Brain microvascular endothelial cell (primary cell): ENCODE results near the gene SERTAD1.

Experiments used
- DNase-seq: peaks from one replicate; pipeline ENCODE4 v3.0.0-alpha.2; 2020
- H3K27ac ChIP-seq: fragments of 250-450 bp; sonication (Bioruptor Pico); 2 replicates; pipeline ENCODE4 v1.5.1; 2020; ENCODE audit warnings: mild to moderate bottlenecking, moderate library complexity
- H3K27me3 ChIP-seq: fragments of 250-450 bp; sonication (Bioruptor Pico); replicated peaks from 2 replicates; pipeline ENCODE4 v1.5.1; 2020; ENCODE audit warnings: mild to moderate bottlenecking
- H3K36me3 ChIP-seq: fragments of 250-450 bp; sonication (Bioruptor Pico); replicated peaks from 2 replicates; pipeline ENCODE4 v1.5.1; 2020; ENCODE audit warnings: mild to moderate bottlenecking
- H3K4me3 ChIP-seq: 2 replicates; pipeline ENCODE4 v1.5.1; 2011; ENCODE audit warnings: low read depth, mild to moderate bottlenecking, control low read depth, low read length, moderate library complexity
- in situ Hi-C: cut with HindIII; loops from 2 replicates; pipeline ENCODE4 v1.10.0; 2017; ENCODE audit warnings: low sequenced_read_pairs, low pct_ligation_motif_present
- TF ChIP-seq, protein P1 (sequence below): IDR thresholded peaks from 2 replicates; pipeline ENCODE4 v1.5.1; 2011; ENCODE audit warnings: low read depth, mild to moderate bottlenecking, moderate library complexity, low read length, control low read depth, inconsistent platforms; ENCODE audit errors: missing control alignments

The SERTAD1 gene

DNA sequence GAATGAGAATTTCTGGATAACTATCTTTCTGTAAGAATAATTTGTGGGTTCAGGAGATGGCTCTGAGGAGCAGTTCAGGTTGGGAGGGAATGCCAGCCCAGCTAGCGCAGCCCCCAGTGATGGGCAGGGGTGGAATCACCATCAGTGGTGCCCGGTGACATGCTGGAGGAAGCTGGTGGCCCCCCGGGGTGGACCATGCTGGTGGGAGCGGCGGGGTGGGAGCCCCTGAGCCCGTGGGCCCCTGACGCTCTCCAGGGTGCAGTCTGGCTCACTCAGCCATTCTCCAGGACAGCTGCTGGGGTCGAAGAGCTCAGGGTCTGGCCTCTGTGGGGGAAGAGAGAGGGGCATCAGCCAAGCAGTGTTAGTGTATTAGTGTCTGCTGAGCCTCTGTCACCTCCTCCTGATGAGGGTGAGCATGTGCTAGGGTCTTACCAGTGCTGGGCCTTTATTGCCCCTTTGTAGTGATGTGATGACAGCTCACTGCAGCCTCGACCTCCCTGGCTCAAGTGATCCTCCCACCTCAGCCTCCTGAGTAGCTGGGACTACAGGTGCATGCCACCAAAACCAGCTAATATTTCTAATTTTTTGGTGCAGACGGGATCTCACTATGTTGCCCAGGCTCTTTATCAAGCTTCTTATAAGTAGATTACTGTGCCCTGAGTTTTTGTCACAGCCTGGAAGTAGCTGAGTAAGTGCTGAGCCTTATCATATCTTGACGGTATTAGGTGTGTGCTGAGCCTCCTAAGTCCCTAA lies 46.2 kb downstream of the SERTAD1 start:
- H3K27me3 ChIP-seq = no peaks in the 10 kb centered on the region
- H3K36me3 ChIP-seq = peaks cover 15% of the 10 kb centered on the region
- no peak for DNase-seq
- H3K27ac ChIP-seq = no peak overlapping the region
- no peak overlapping the region for H3K4me3 ChIP-seq
- in situ Hi-C loops = no loop called here
- TF ChIP-seq, protein P1, sequence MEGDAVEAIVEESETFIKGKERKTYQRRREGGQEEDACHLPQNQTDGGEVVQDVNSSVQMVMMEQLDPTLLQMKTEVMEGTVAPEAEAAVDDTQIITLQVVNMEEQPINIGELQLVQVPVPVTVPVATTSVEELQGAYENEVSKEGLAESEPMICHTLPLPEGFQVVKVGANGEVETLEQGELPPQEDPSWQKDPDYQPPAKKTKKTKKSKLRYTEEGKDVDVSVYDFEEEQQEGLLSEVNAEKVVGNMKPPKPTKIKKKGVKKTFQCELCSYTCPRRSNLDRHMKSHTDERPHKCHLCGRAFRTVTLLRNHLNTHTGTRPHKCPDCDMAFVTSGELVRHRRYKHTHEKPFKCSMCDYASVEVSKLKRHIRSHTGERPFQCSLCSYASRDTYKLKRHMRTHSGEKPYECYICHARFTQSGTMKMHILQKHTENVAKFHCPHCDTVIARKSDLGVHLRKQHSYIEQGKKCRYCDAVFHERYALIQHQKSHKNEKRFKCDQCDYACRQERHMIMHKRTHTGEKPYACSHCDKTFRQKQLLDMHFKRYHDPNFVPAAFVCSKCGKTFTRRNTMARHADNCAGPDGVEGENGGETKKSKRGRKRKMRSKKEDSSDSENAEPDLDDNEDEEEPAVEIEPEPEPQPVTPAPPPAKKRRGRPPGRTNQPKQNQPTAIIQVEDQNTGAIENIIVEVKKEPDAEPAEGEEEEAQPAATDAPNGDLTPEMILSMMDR = no peak

DNA sequence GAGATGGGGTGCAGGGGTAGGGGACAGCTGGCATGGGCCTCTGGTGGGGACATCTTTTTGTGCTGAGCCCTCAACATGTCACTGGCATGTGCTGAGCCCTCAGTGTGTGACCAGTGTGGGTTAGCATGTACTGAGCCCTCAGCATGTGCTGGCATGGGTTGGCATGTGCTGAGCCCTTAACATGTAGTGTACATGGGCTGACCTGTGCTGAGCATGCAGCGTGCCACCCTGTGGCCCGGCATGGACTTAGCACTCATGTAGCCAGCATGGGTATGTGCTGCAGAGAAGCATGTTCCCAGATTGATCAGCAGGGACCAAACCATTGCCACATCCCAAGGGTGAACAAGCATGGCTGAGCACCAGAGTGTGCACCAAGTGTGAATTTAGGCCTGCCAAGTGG lies 47.3 kb downstream of the SERTAD1 start:
- H3K36me3 ChIP-seq = peaks cover 21% of the 10 kb centered on the region
- H3K27ac ChIP-seq = no peak overlapping the region
- no peak overlapping the region for H3K4me3 ChIP-seq
- TF ChIP-seq, protein P1 = no peak
- in situ Hi-C loops = no loop called here
- DNase-seq = no peak
- H3K27me3 ChIP-seq = no peaks in the 10 kb centered on the region

DNA sequence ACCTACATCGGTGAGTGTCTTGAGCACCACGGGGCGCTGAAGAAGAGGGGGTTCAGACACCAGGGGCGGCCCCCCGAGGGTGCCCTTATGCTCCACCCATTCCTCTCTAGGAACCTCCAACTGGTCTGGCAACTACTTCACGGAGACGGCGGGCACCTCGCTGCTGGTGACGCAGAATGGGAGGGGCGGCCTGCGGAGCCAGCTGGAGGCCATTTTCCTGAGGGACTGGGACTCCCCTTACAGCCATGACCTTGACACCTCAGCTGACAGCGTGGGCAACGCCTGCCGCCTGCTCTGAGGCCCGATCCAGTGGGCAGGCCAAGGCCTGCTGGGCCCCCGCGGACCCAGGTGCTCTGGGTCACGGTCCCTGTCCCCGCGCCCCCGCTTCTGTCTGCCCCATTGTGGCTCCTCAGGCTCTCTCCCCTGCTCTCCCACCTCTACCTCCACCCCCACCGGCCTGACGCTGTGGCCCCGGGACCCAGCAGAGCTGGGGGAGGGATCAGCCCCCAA lies 47.9 kb downstream of the SERTAD1 start:
- H3K27me3 ChIP-seq = no peaks in the 10 kb centered on the region
- in situ Hi-C loops = no loop called here
- no peak overlapping the region for H3K27ac ChIP-seq
- H3K4me3 ChIP-seq = no peak overlapping the region
- DNase-seq = no peak
- peaks cover 23% of the 10 kb centered on the region for H3K36me3 ChIP-seq
- TF ChIP-seq, protein P1 = no peak

DNA sequence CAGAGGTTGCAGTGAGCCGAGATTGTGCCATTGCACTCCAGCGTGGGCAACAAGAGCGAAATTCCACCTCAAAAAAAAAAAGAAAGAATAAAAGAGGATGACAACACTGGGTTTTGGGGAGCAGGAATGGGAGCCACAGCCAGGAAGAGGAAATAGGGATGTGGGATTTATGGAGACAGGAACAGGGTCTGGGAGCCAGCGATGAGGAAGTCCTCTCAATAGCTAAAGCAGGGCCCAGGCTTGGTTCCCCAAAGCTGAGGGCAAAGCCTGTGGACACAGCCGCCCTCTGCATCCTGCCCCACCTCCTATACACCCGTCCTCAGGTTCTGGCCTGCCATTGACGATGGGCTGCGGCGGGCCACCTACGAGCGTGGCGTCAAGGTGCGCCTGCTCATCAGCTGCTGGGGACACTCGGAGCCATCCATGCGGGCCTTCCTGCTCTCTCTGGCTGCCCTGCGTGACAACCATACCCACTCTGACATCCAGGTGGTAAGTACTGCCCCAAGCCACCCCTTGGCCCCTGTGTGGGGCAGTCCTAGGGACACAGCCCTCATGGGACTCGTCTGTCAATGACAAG lies 49.4 kb downstream of the SERTAD1 start:
- H3K36me3 ChIP-seq = peaks cover 33% of the 10 kb centered on the region
- in situ Hi-C loops = no loop called here
- TF ChIP-seq, protein P1 = no peak
- H3K27me3 ChIP-seq = no peaks in the 10 kb centered on the region
- H3K27ac ChIP-seq = no peak overlapping the region
- no peak overlapping the region for H3K4me3 ChIP-seq
- no peak for DNase-seq

DNA sequence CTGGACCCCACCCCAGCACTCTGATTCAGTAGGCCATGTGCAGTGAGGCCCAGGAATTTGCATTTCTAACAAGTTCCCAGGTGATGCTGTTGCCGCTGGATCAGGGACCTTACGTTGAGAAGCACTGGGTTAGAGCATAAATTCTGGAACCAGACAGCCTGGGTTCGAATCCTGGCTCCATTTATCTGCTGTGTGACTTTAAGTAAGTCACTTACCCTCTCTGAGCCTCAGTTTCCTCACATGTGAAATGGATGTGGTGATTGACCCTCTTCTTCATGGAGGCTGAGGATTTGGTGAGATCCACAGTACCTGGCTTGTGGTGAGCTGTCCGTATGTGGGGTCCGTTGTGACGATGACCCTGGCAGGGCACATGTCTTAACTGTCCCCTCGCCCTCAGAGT lies 51.7 kb downstream of the SERTAD1 start:
- Histone ChIP-seq H3K27ac (no peak overlapping the region), H3K27me3 (no peaks in the 10 kb centered on the region), H3K36me3 (peaks cover 38% of the 10 kb centered on the region), H3K4me3 (no peak overlapping the region)
- in situ Hi-C loops = no loop called here
- TF ChIP-seq, protein P1 = no peak
- no peak for DNase-seq
